ENCODE measurements around the gene LDLRAD2.
A peak's percentile ranks its signal among the peaks of the same experiment; 100 is the strongest.

The LDLRAD2 gene

DNA sequence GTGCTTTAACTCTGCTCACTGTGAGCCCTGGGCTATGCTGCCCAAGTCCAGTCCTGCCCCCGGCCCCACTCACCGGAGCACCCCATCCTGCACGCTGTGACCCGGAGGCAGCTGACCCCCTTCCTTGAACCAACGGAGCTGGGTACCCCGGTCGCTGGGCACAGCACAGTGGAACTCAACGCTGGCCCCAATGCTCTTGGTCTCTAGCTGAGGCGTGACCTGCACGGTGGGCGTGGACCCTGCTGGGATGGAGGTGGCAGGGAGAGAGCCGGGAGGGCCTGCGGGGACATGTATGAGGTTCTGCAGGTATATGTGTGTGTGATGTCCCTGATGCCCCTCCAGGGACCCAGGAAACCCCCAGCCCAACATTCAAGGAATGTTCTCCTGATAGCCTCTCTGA, 24.7 kb downstream of the LDLRAD2 start:
- CTCF ChIA-PET: no interaction called here
- POLR2A ChIA-PET: no interaction called here
- no peak for DNase-seq (ENCODE audit: extremely low spot score)
- no peak for TF ChIP-seq FOXA1 (IDR thresholded peaks at IDR 0.05)
- TF ChIP-seq L3MBTL2 (conservative IDR thresholded peaks at IDR 0.05): no peak
- no peak for TF ChIP-seq ARNT (IDR thresholded peaks at IDR 0.05)
- TF ChIP-seq CTBP1 (IDR thresholded peaks at IDR 0.05; ENCODE audit: borderline replicate concordance): no peak
- TF ChIP-seq BHLHE40 (IDR thresholded peaks at IDR 0.05; ENCODE audit: borderline replicate concordance): no peak
- no peak for TF ChIP-seq HDGF (IDR thresholded peaks at IDR 0.05; ENCODE audit: borderline replicate concordance)
- TF ChIP-seq SP1 (IDR thresholded peaks at IDR 0.05): no peak
- TF ChIP-seq, protein P1, sequence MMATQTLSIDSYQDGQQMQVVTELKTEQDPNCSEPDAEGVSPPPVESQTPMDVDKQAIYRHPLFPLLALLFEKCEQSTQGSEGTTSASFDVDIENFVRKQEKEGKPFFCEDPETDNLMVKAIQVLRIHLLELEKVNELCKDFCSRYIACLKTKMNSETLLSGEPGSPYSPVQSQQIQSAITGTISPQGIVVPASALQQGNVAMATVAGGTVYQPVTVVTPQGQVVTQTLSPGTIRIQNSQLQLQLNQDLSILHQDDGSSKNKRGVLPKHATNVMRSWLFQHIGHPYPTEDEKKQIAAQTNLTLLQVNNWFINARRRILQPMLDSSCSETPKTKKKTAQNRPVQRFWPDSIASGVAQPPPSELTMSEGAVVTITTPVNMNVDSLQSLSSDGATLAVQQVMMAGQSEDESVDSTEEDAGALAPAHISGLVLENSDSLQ (IDR thresholded peaks at IDR 0.05): no peak
- TF ChIP-seq LEF1 (IDR thresholded peaks at IDR 0.05; ENCODE audit: borderline replicate concordance): no peak
- no peak for TF ChIP-seq FOXK2 (IDR thresholded peaks at IDR 0.05)
- no peak for TF ChIP-seq SUZ12 (IDR thresholded peaks at IDR 0.05)

DNA sequence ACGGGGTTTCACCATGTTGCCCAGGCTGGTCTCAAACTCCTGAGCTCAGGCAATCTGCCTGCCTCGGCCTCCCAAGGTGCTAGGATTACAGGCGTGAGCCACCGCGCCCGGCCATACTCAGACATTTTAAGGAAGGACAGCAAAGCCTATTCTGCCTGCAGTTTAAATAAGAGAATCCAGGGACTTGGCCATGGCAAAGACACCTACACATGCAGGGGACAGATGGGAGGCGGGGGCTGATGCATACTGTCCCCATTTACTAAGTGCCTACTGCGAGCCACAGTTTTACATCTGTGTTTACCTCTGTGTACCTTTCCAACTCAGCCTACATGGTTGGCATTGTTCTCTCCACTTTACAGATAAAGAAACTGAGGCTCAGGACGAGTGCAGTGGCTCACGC, 25.4 kb downstream of the LDLRAD2 start:
- TF ChIP-seq SUZ12 (IDR thresholded peaks at IDR 0.05): no peak
- no peak for TF ChIP-seq ELF4 (IDR thresholded peaks at IDR 0.05)
- TF ChIP-seq BHLHE40 (IDR thresholded peaks at IDR 0.05; ENCODE audit: borderline replicate concordance): no peak
- TF ChIP-seq ARNT (IDR thresholded peaks at IDR 0.05): no peak
- no peak for TF ChIP-seq CTBP1 (IDR thresholded peaks at IDR 0.05; ENCODE audit: borderline replicate concordance)
- no peak for TF ChIP-seq HDGF (IDR thresholded peaks at IDR 0.05; ENCODE audit: borderline replicate concordance)
- no peak for TF ChIP-seq ZNF384 (IDR thresholded peaks at IDR 0.05)
- no peak for TF ChIP-seq FOXK2 (IDR thresholded peaks at IDR 0.05)
- TF ChIP-seq FOXA1 (IDR thresholded peaks at IDR 0.05): no peak
- TF ChIP-seq SP1 (IDR thresholded peaks at IDR 0.05): no peak
- TF ChIP-seq LEF1 (IDR thresholded peaks at IDR 0.05; ENCODE audit: borderline replicate concordance): no peak
- TF ChIP-seq, protein P1 (IDR thresholded peaks at IDR 0.05): no peak
- no peak for TF ChIP-seq FOXM1 (IDR thresholded peaks at IDR 0.05; ENCODE audit: borderline replicate concordance)
- no peak for DNase-seq (ENCODE audit: extremely low spot score)
- CTCF ChIA-PET: no interaction called here
- POLR2A ChIA-PET: no interaction called here

DNA sequence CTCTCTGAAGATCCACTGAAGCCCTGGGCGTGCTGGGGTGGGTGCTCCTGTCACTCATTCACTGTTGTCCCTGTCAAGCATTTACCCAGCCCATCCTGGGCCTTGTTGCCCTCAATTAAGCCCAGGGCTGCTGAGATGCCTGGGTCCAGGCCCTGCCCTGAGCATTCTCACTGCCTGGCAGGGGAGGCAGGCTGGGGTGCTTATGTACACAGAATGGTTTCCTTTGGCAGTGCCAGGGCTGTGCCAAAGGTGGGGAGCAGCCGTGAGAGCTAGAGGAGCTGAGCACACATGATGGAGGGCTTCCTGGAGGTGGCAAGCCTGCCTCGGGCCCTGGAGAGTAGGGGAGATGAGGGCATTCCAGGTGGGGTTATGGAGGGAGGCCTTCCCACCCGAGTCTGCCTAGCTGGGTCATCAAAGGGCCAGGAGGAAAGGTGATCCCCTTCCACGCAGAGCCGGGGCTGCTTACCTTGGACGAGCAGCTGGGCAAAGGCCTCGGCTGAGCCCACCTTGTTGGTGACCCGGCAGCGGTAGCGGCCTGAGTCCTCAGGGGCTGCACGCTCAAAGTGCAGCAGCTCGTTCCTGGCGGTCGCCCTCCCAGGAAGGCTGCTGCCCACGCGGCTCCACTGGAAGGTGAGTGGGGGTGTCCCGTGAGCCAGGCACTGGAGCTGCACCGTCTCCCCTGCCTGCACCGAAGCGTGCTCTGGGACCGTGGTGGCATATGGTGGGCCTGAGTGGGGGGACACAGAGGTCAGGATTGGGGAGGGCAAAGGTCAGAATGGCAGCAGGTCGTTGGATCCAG, 26.5 kb downstream of the LDLRAD2 start:
- POLR2A ChIA-PET: no interaction called here
- no peak for DNase-seq (ENCODE audit: extremely low spot score)
- TF ChIP-seq ELF4 (IDR thresholded peaks at IDR 0.05): no peak
- TF ChIP-seq SUZ12 (IDR thresholded peaks at IDR 0.05): no peak
- TF ChIP-seq, protein P1 (IDR thresholded peaks at IDR 0.05): peak; percentile 3; the same call in 1 of the 2 replicates
- CTCF ChIA-PET: no interaction called here

DNA sequence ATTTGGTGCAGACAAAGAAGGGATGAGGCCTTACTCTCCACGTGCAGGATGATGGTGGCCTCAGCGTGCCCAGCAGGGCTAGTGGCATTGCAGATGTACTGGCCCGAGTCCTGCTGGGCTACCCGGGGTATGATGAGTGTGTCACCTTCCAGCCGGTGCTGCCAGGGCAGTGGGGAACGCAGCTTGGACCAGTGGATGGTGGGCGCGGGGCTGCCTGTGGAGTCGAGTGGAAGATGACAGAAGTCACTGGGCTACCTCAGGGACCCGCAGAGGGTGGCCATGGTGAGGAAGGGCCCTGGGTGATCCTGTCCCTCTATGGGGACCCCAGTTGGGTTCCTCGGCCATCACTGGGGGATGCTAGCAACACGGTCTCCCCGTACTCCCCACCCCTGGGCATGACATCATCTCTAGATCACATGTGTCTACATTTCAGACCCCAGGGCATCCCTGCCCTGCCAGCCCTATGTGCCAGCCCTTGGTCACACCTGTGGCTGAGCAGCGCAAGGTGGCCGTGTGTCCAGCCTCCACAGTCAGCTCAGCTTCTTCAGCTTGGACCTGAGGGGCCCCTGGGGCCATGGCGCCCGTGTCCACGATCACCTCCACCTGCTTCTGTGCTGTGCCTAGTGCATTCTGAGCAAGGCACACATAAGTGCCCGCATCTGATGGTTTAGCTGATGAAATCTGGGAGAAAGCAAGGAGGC, 27.4 kb downstream of the LDLRAD2 start:
- TF ChIP-seq NFRKB (IDR thresholded peaks at IDR 0.05): no peak
- TF ChIP-seq ARNT (IDR thresholded peaks at IDR 0.05): no peak
- TF ChIP-seq FOXM1 (IDR thresholded peaks at IDR 0.05; ENCODE audit: borderline replicate concordance): no peak
- no peak for TF ChIP-seq FOXK2 (IDR thresholded peaks at IDR 0.05)
- no peak for TF ChIP-seq HDGF (IDR thresholded peaks at IDR 0.05; ENCODE audit: borderline replicate concordance)
- ChIA-PET CTCF (no interaction called here), POLR2A (no interaction called here)
- DNase-seq (ENCODE audit: extremely low spot score): no peak

DNA sequence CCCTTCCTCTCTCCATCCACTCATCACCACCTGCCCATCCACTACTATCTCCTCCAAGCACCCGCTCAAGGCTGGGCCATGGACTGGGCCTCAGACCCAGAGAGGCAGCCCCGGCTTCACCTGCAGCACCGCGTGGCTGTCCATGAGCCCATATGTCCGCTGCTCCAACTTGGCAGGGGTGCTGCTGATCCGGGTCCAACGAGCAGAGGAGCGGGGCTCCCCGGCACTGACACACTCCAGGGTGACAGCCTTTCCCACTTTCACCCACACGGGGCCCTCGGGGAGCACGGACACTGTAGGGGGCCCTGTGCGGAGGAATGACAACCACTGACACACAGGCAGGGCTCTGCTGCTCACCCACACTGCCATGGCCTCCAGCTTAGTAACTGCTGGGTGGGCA, 28.9 kb downstream of the LDLRAD2 start:
- TF ChIP-seq ZNF384 (IDR thresholded peaks at IDR 0.05) (no peak), LEF1 (IDR thresholded peaks at IDR 0.05; ENCODE audit: borderline replicate concordance) (no peak)
- no peak for DNase-seq (ENCODE audit: extremely low spot score)
- ChIA-PET CTCF (no interaction called here), POLR2A (no interaction called here)

DNA sequence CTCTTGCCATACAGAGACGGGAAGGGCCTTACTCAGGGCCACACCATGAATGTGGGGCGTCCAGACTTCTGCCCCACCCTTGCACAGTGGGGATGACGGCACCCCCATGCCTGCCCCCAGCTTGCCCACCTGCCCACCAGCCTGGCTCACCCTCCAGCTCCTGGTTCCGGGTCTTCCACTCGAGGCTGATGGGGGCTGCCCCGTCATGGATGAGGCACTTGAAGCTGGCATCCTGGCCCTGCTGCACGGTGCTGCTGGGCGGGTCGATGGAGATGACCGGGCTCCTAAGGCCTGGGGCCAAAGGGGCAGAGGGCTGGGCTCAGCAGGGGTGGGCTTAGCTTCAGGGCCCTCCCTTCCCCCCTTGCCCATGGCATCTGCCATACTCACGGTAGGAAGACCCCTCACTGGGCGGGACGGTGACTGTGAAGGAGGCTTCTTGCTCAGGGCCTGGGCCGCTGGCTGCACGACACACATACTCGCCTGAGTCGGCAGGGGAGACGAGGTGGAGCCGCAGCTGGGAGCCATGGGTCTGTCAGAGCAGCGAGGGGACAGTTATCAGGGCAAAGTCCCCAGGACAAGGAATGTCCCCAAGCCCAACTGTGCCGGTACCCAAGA, 29.9 kb downstream of the LDLRAD2 start:
- DNase-seq (ENCODE audit: extremely low spot score): no peak
- CTCF ChIA-PET: no interaction called here
- POLR2A ChIA-PET: no interaction called here
- TF ChIP-seq NFRKB (IDR thresholded peaks at IDR 0.05) (no peak), LEF1 (IDR thresholded peaks at IDR 0.05; ENCODE audit: borderline replicate concordance) (no peak), HDGF (IDR thresholded peaks at IDR 0.05; ENCODE audit: borderline replicate concordance) (no peak)
- TF ChIP-seq, protein P1 (IDR thresholded peaks at IDR 0.05): no peak
